ENCODE results near the gene WDR45B.
A peak's percentile ranks its signal among the peaks of the same experiment; 100 is the strongest.
"Not testable (repeated sequence)": the region's sequence is repeated elsewhere in the genome, so short reads cannot be mapped to it uniquely, and the experiment has no call there.

The WDR45B gene

DNA sequence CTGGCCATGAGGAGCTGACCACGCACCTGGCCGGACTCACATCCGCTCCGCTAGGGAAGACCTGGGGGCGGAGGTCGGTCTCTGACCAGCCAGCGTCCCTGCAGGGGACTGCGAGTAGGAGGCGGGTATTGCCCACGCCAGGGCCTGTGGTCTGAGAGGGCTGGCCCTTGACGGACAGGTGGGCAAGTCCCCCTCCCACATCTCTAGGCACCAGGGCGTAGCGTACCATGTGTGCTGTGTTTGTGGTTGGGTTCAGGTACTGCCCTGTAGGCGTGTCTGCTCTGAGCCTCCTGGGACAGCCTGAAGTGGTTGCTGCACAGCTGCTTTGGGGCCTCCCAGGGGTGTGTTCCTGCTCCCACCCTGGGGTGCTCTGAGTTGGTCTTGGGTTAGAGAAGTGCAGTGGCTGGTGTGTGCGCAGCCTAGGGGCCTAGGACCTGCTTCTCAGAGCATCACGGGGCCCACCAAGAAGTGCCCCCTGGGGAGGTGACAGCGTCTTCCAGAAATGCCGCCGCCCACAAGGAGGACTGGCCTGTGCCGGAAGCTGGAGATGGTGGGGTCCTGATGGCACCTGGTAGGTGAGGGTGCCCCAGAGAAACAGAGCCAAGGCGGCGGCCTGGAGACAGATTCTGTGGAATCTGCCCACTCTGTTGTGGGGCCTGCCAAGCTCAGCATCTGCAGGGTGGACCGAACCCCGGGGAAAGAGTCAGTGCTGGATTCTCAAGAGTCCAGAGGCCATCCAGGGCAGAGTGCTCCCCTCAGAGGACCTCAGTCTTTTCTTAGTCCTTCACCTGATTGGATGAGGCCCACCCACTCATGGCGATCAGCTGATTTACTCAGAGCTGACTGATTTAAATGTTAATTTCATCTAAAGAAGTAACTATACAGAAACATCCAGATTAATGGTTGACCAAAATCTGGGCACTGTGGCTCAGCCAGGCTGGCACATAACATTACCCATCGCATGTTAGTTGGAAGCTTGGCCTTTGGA, 48.3 kb downstream of the WDR45B start:
- DNase-seq (ENCODE audit: low read depth): no peak

DNA sequence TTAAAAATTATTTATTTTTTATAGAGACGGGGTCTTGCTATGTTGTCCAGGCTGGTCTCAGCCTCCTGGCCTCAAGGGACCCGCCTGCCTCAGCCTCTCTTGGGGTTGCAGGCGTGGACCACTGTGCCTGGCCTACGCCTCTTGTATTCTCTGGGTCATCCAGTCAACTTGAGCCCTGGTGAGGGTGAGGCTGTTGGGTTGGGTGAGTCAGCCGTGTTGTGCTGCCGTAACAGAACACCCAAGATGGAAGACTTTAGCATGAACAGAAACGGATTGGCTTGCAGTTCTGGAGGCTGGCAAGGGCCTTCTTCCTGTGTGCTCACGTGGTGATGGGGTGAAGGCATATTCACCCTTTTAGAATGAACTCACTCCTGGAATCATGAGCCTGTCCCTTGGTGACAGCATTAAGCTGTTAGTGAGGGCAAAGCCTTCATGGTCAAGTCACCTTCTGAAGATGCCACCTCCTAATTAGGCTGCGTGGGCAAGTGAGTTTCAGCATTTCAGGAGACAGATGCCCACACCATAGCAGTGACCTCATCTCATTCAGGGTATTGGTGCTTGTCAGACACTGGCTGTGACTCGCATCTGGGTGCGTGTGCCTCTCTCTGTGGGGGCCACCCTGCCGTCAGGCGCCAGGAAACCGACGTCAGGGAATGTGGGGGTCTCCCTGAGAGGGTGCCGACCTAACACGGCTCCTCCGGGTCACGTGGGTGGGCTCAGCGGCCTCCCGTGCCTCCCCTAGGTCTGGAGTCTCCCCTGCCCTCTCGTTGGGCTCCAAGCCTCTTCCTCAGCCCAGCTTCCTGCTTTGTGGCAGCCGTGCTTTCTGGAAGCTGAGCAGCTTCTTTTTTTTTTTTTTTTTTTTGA, 49.8 kb downstream of the WDR45B start:
- peak; percentile 39 for DNase-seq (ENCODE audit: low read depth)

DNA sequence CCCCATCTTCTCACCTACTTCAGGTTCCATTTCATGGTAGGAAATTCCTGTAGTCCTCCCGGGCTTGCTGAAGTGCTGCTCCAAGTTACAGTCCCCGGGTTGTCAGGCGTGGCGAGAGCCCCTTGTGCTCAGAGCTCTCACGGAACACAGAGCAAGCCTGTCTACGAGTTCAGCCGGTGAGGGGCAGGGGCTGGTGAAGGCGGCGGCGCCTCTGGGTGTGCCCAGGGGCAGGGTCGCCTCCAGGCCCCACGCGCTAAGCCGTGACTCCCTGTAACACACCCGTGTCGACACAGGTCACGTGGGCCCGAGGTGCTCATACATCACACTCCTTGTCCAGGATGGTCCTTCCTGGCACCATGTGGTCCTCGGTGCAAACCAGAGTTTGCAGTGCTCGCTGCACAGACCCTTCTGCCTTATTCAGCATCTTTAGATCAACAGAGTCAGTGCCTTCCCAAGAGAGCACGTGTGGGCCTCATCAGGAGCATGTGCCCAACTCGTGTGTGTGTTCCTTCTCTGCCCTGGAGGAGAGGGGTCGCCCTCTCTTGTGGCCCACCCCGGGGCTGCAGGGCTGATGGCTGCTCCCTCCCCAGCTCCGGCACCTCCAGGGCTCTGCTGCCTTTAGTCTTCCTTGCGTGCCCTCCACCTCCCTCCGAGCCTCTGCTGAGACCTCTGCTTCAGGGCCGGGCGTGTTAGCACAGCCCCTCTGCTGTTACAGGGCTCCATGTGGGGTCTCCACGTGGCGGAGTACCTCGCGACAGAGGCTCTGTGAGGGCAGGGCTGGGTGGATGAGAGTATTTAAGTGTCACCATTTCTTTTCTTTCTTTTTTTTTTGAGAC, 51.2 kb downstream of the WDR45B start:
- DNase-seq (ENCODE audit: low read depth): no peak

DNA sequence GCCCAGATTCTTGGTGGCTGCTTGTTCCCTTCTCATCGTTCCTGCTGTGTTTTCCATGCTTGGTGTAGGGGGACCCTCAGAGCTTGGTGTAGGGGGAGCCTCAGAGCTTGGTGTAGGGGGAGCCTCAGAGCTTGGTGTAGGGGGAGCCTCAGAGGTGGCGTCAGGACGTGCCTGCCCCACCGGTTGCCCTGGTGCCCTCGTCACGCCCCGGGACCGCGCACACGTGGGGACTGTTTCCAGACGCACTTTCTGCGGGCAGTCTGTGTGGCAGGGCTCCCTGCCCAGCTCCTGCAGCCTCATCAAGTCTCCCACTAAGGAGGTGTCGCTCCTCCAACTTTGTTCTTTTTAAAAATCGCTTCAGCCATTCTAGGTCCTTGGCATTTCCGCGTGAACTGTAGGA, 51.9 kb downstream of the WDR45B start:
- no peak for DNase-seq (ENCODE audit: low read depth)

DNA sequence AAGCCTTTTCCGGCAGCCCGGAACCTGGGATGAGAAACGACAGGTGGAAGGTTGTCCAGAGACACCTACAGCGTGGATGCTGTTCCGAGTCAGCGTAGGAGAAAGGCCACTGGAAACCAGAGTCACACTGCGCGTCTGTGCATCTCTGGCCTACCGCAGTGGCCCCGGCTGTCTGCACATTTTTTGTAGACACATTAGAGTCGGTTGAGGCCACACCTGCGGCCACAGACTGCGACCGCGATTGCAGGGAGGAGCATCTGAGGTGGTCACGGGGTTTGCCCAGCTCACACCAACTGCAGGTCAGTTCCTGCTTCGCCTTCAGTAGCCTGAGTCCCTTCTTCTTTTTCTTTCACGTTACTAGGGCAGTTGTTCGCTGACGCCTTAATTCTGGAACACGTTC, 52.4 kb downstream of the WDR45B start:
- no peak for DNase-seq (ENCODE audit: low read depth)

DNA sequence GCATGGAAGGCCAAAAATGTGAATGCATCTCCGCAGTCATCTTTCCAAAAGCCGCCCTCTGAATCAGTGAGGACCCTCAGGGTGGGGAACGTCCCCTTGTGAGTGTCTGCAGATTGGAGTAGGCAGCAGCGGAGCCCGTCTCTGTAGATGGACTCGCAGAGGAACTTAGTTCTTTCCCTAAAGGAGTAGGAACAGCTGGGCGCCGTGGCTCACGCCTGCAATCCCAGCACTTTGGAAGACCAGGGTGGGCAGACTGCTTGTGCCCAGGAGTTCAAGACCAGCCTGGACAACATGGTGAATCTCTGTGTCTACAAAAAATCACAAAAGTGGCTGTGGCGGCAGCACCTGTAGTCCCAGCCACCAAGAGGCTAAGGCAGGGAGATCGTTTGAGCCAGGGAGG, 53.7 kb downstream of the WDR45B start:
- DNase-seq (ENCODE audit: low read depth): no peak

DNA sequence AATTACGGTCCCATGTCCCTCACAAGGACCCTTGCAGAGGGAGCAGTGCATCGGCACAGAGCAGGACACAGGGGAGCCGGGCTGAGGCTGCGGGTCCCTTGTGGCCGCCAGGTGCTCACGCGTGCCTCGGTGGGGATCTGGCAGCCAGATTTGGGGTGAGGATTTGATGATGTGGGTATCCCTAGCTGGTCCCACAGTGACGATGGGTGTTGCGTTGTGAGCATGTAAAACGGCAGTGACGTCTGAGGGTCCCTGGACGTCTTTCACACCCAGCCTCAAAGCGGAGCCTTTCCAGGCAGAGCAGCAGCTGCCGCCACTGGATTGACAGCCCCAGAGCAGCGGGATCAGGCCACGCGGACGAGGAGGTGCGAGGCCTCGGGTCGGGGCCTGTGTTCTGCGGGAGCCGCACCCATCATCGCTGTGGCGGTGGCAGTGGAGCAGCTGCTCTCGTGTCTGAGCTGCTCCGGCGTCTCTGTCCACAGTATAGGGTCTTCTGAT, 54.6 kb downstream of the WDR45B start:
- no peak for DNase-seq (ENCODE audit: low read depth)

DNA sequence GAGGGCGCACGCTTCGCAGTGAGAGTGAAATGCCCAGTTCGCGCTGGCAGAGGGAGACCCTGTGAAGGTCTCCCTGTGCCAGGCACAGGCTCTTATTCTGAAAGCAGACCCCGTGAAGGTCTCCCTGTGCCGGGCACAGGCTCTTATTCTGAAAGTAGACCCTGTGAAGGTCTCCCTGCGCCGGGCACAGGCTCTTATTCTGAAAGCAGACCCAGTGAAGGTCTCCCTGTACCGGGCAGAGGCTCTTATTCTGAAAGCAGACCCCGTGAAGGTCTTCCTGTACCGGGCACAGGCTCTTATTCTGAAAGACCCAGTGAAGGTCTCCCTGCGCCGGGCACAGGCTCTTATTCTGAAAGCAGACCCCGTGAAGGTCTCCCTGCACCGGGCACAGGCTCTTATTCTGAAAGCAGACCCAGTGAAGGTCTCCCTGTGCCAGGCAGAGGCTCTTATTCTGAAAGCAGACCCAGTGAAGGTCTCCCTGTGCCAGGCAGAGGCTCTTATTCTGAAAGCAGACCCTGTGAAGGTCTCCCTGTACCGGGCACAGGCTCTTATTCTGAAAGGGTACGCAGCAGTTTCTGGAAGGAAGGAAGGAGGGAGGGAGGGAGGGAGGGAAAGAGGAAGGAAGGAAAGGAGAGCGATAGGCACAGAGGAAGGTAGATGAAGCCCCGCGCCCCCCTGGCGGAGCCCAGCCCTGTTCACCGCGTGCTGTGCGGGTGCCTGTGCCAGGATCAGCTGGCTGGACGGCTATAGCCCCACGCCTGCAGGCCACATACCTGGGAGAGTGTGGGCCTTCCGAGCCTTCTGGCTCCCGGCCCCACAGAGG, 55.3 kb downstream of the WDR45B start:
- DNase-seq (ENCODE audit: low read depth): peak; percentile 86

DNA sequence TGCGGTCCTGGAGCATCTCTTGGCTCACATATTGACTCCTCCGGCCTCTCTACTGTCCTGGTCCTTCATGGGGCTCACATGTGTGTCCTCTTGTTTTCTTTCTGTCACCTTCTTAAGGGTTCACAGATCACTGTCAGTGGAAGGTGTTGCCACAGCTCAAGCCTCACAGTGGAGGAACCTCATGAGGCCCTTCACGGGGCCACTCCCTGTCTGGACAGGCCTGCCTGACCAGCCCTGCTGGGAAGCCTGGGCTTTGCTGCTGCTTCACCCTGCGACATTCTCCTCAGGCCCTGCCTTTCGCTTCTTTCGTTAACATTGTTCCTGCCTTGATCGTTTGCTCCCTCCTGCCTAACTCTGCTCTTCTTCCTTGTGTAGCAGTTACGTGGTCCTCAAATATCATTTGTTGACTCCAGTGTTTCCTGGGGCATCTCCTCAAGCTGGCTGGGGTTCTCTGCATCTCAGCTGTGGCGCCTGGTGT, 55.9 kb downstream of the WDR45B start:
- no peak for DNase-seq (ENCODE audit: low read depth)

DNA sequence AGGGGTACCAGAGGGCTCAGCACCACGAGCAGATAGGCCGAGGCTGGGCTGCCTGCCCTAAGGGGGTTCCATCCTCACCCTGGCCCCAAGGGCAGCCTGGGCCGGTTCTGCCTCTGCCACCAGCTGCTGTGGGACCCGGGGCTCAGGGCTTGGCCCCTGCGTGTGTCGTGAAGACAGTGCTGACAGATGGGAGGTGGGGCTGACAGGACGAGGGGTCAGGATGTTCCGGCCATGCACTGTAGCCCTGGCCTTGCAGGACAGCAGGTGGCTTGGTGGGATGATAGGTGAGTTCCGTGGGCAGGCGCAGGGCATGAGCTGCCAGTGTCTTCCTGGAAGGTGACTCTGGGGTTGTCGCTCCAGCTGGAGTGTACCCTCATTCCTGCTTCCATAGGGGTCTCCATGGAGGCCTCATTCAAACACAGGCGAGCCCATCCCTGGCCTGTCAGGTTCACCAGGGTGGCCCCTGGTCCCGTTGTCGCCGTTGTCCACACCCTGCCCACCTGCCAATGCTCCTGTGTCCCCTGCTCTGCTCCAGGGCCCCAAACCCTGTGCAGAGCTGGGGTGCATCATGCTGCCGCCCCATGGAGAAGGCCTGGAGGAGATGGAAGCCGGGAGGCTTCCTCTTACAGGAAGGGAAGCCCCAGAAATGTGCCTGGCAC, 57.2 kb downstream of the WDR45B start:
- DNase-seq (ENCODE audit: low read depth): no peak

DNA sequence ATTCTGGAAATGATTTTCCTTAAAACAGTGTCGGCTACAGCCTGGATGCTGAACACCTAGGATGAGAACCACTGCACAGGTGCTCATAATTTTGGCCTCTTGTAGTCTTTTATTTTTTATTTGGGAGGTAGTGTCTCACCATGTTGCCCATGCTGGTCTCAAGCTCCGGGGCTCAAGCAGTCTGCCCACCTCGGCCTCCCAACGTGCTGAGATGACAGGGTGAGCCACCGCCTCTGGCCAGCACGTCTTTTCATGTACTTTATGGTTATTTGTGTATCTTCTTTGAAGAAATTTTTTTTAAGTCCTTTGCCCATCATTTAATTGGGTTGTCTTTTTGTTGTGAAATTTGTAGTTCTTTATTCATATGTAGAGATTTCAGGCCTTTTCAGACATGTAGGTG, 58.0 kb downstream of the WDR45B start:
- no peak for DNase-seq (ENCODE audit: low read depth)

DNA sequence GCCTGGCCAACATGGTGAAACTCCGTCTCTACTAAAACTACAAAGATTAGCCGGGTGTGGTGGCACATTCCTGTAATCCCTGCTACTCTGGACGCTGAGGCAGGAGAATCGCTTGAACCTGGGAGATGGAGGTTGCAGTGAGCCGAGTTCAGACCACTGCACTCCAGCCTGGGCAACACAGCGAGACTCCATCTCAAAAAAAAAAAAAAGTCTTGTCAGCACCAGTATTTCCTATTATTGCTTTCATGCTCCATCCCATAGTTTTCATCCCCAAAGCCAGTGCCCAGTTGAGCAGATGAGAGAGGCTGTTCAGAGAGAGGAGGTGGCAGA, 58.4 kb downstream of the WDR45B start:
- no peak for DNase-seq (ENCODE audit: low read depth)

DNA sequence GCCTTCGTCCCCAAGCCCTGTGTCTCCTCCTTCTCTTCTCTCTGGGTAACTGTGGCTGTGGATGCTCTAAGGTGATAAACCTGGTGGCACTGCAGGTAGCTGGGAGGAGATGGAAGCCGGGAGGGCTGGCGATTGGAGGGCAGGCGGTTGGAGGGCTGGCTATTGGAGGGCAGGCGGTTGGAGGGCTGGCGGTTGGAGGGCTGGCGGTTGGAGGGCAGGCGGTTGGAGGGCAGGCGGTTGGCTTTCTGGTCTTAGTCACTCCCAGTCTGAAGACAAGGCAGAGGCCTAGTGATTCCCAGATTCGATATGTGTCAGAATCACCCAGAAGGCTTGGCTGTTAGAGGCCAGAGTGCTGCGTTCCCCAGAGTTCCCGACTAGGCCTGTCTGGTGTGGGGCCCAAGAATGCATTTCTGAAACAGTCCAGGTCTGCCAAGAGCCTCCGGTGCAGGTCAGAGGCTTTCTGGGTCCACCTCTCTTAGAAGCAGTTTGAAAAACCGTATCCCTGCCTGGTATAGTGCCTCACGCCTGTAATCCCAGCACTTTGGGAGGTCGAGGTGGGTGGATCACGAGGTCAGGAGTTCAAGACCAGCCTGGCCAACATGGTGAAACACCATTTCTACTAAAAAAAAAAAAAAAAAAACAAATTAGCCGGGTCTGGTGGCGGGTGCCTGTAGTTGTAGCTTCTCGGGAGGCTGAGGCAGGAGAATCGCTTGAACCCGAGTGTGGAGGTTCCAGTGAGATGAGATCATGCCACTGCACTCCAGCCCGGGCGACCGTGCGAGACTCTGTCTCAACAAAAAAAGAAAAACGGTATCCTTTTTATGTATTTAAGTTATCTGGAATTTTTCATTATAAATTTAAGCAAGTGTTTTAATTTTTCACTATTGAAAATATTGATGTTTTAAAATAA, 59.7 kb downstream of the WDR45B start:
- no peak for DNase-seq (ENCODE audit: low read depth)

DNA sequence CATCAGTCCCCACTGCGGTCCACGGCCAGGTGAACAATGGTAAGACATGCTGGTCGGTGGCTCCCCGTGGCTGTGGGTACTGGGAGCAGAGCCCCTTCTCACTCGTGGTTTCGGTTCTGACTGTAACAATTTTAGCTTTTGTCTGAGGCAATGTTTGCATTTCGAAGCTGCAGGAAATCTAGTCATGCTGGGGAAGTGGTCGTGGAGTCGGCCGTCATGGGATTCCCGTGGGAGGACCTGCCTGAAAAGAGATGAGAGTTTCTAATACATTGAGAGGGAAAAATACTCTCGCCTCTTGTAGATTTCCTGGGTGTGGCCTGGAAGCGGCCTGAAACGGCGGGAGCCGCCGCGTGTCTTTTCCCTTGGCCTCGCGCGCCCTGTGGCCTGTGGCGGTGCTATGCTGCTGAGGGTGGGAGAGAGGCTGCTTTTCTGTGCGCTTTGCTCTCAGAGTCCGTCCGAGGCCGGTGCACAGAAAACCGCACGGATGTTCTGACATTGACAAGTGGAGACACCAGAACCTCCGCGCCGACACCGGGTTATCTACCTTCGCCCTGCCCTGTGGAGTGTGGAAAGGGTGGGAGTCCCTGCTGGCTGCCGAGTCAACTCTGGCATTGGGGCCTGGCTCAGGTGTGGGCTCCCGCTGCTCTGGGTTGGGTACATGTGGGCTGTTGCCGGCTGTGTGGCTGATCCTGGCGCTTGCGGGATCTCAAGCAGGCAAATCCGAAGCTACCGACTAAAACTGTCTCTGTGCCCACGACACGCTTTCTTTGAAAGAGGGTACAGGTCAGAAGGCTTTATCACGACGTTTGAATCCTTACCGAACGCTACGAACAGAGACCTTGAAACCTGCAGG, 60.8 kb downstream of the WDR45B start:
- DNase-seq (ENCODE audit: low read depth): no peak

DNA sequence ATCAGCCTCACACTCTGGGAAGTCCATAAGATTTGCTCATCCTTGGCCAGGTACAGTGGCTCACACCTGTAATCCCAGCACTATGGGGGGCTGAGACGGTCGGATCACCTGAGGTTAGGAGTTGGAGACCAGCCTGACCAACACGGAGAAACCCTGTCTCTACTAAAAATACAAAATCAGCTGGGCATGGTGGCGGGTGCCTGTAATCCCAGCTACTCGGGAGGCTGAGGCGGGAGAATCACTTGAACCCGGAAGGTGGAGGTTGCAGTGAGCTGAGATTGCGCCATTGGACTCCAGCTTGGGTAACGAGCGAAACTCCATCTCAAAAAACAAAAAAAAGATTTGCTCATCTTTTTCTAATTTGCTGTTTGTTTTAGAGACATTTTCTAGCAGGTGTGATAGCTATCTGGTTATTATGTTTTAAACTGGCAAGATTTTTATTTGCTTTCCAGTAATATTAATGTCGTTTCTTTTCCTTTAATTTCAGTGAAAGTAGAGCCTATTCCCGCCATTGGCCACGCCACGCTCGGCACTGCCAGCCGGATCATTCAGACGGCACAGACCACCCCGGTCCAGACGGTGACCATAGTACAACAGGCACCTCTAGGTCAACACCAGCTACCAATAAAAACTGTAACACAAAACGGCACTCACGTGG, 61.5 kb downstream of the WDR45B start:
- DNase-seq (ENCODE audit: low read depth): no peak

DNA sequence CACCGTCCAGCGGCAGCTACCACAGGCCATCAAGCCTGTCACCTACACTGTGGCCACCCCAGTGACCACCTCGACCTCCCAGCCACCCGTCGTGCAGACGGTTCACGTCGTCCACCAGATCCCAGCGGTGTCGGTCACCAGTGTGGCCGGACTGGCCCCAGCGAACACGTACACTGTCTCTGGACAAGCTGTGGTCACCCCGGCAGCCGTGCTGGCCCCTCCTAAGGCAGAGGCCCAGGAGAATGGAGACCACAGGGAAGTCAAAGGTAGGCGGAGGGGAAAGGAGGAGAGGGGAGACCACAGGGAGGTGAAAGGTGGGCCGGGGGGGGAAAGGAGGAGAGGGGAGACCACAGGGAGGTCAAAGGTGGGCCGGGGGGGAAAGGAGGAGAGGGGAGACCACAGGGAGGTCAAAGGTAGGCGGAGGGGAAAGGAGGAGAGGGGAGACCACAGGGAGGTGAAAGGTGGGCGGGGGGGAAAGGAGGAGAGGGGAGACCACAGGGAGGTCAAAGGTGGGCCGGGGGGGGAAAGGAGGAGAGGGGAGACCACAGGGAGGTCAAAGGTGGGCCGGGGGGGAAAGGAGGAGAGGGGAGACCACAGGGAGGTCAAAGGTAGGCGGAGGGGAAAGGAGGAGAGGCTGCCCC, 62.2 kb downstream of the WDR45B start:
- not testable (repeated sequence) for DNase-seq (ENCODE audit: low read depth)

DNA sequence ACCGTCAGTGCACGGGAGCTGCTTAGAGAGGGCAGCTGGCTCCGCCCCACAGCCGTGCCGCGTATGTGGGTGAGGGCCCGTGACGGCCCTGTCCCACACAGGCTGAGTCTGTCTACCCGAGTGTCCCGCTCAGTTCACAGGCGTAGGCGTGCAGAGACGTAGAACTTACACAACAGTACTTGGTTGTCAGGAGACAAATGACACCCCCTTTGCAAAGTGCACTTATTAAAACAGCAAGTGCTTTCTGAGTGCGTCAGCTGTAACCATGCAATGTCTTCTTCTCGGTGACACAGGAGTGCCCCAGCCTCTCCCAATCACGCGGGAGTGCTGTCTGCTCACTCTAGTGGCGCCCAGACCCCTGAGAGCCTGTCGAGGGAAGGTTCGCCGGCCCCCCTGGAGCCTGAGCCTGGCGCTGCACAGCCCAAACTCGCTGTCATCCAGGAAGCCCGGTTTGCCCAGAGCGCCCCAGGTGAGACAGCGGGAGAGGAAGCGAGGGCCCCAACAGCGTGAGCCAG, 64.5 kb downstream of the WDR45B start:
- no peak for DNase-seq (ENCODE audit: low read depth)
